Amygdala (tissue), 56 donors: ENCODE measurements around the gene NAPB.
"Not testable (repeated sequence)": the region's sequence is repeated elsewhere in the genome, so short reads cannot be mapped to it uniquely, and the experiment has no call there.

Experiments
- DNase-seq, 56 donors: peaks; one replicate each; lab custom pipeline; 2025; lab: John Stamatoyannopoulos, UW

Gene NAPB

GRCh38 chr20:23350196-23350903, 70.9 kb downstream of the NAPB start, which contains the start of gene NXT1:
NXT1 (plus strand) TSS chr20:23350791; CDS start chr20:23354042, 3,251 bp downstream.
- peak; percentile 79 to 98 (median 95) for DNase-seq

GRCh38 chr20:23349338-23350195, 71.7 kb downstream of the NAPB start:
- peak in 25 of 56 donors; percentile 50 to 91 (median 81) for DNase-seq

- not testable (repeated sequence) for DNase-seq
These were observed 72.8 kb downstream of the NAPB start for GRCh38 chr20:23348510-23348909.

GRCh38 chr20:23347791-23348190, 73.5 kb downstream of the NAPB start:
- DNase-seq: no peak

- DNase-seq: no peak
These were observed 75.3 kb downstream of the NAPB start for GRCh38 chr20:23346002-23346401.

- no peak for DNase-seq
These were observed 77.0 kb downstream of the NAPB start for GRCh38 chr20:23344336-23344735.

- no peak for DNase-seq
These were observed 77.7 kb downstream of the NAPB start for GRCh38 chr20:23343590-23343989.

- DNase-seq: no peak
These were observed 80.2 kb downstream of the NAPB start for GRCh38 chr20:23341073-23341472.

- DNase-seq: peak in 46 of 56 donors; percentile 3 to 82 (median 40)
These were observed 80.8 kb downstream of the NAPB start for GRCh38 chr20:23340524-23340923.

GRCh38 chr20:23339986-23340385, 81.3 kb downstream of the NAPB start:
- no peak for DNase-seq

- no peak for DNase-seq
These were observed 84.0 kb downstream of the NAPB start for GRCh38 chr20:23337312-23337711.

GRCh38 chr20:23336476-23336875, 84.8 kb downstream of the NAPB start:
- DNase-seq: no peak

GRCh38 chr20:23335521-23335920, 85.8 kb downstream of the NAPB start:
- DNase-seq: no peak

GRCh38 chr20:23334111-23334510, 87.2 kb downstream of the NAPB start:
- no peak for DNase-seq

- DNase-seq: no peak
These were observed 88.8 kb downstream of the NAPB start for GRCh38 chr20:23332467-23332866.

- no peak for DNase-seq
These were observed 89.6 kb downstream of the NAPB start for GRCh38 chr20:23331450-23332350.

- DNase-seq: no peak
These were observed 93.5 kb downstream of the NAPB start for GRCh38 chr20:23327617-23328333.

- DNase-seq: no peak
These were observed 94.5 kb downstream of the NAPB start for GRCh38 chr20:23326774-23327173.

- DNase-seq: no peak
These were observed 96.2 kb downstream of the NAPB start for GRCh38 chr20:23325107-23325506.
